GM18502 (cell line): ENCODE measurements around the gene NUP160.
"Not testable (repeated sequence)": the region's sequence is repeated elsewhere in the genome, so short reads cannot be mapped to it uniquely, and the experiment has no call there.

Experiments
- ATAC-seq: cut with Tn5 transposase; IDR thresholded peaks from one replicate; pipeline ENCODE4 v1.9.1; 2021; ENCODE audit warnings: mild to moderate bottlenecking; ENCODE audit not compliant: unreplicated experiment, poor library complexity

NUP160 gene

GRCh38 chr11:47864901-47865300 lies 16.8 kb upstream of the NUP160 start:
- ATAC-seq = no peak

- ATAC-seq = no peak
These were observed 15.8 kb upstream of the NUP160 start for GRCh38 chr11:47863898-47864430.

- peak; percentile 55 for ATAC-seq
These were observed 15.2 kb upstream of the NUP160 start for GRCh38 chr11:47863189-47863897.

- ATAC-seq = no peak
These were observed 13.6 kb upstream of the NUP160 start for GRCh38 chr11:47861728-47862127.

GRCh38 chr11:47860536-47860935 lies 12.4 kb upstream of the NUP160 start:
- no peak for ATAC-seq

- peak; percentile 24 for ATAC-seq
These were observed 9.9 kb upstream of the NUP160 start for GRCh38 chr11:47857892-47858543.

- ATAC-seq = no peak
These were observed 9.3 kb upstream of the NUP160 start for GRCh38 chr11:47857485-47857884.

GRCh38 chr11:47856186-47856585 lies 8.0 kb upstream of the NUP160 start:
- ATAC-seq = peak; percentile 32

GRCh38 chr11:47854667-47855066 lies 6.5 kb upstream of the NUP160 start:
- peak; percentile 50 for ATAC-seq

- ATAC-seq = no peak
These were observed 3.9 kb upstream of the NUP160 start for GRCh38 chr11:47852053-47852452.

- ATAC-seq = peak; percentile 38
These were observed 2.2 kb upstream of the NUP160 start for GRCh38 chr11:47850337-47850736.

- peak; percentile 21 for ATAC-seq
These were observed 578 bp upstream of the NUP160 start for GRCh38 chr11:47848700-47849155.

- ATAC-seq = no peak
These were observed 636 bp downstream of the NUP160 start for GRCh38 chr11:47847537-47847891.

- no peak for ATAC-seq
These were observed 1.2 kb downstream of the NUP160 start for GRCh38 chr11:47846998-47847397.

- ATAC-seq = no peak
These were observed 4.6 kb downstream of the NUP160 start for GRCh38 chr11:47843361-47844055.

GRCh38 chr11:47842749-47843148 lies 5.4 kb downstream of the NUP160 start:
- ATAC-seq = no peak

GRCh38 chr11:47837929-47838328 lies 10.2 kb downstream of the NUP160 start:
- ATAC-seq = no peak

- no peak for ATAC-seq
These were observed 10.9 kb downstream of the NUP160 start for GRCh38 chr11:47837292-47837691.

GRCh38 chr11:47830013-47830412 lies 18.1 kb downstream of the NUP160 start:
- ATAC-seq = not testable (repeated sequence)

- ATAC-seq = no peak
These were observed 19.9 kb downstream of the NUP160 start for GRCh38 chr11:47828284-47828683.

- ATAC-seq = not testable (repeated sequence)
These were observed 25.5 kb downstream of the NUP160 start for GRCh38 chr11:47822664-47823063.
